ENCODE results near the gene PRKG1.

The PRKG1 gene

GRCh38 chr10:52346394-52347326, 1272.4 kb downstream of the PRKG1 start:
- no peak overlapping the region for H3K4me3 ChIP-seq (ENCODE audit: low read depth in 1 of 2, low read length in 2 of 2)
- ATAC-seq (ENCODE audit: insufficient read depth, low read depth) = no peak

GRCh38 chr10:52347327-52347667, 1273.0 kb downstream of the PRKG1 start:
- H4K20me1 ChIP-seq (ENCODE audit: insufficient read depth, low read length) = no peaks in the 10 kb centered on the region
- H3K27me3 ChIP-seq (ENCODE audit: insufficient read depth, low read length, poor library complexity) = no peaks in the 10 kb centered on the region
- no peak overlapping the region for H2AFZ ChIP-seq (ENCODE audit: low read depth, low read length)
- H3K36me3 ChIP-seq (ENCODE audit: insufficient read depth, low read length) = no peaks in the 10 kb centered on the region
- no peak for TF ChIP-seq EZH2 (IDR thresholded peaks at IDR 0.05; ENCODE audit: borderline replicate concordance, low read depth, low read length, severe bottlenecking)
- TF ChIP-seq CTCF (IDR thresholded peaks at IDR 0.05; ENCODE audit: borderline replicate concordance, extremely low read depth, low read length, poor library complexity, severe bottlenecking) = no peak
- H3K9me3 ChIP-seq (ENCODE audit: insufficient read depth, low read length, severe bottlenecking) = peaks cover 3% of the 10 kb centered on the region
- H3K4me1 ChIP-seq (ENCODE audit: insufficient read depth, low read length) = no peaks in the 10 kb centered on the region
- no peak overlapping the region for H3K9ac ChIP-seq (ENCODE audit: low read depth, low read length)
- no peak overlapping the region for H3K27ac ChIP-seq (ENCODE audit: low read length)
- no peak overlapping the region for H3K4me3 ChIP-seq (ENCODE audit: low read depth in 1 of 2, low read length in 2 of 2)
- H3K4me2 ChIP-seq (ENCODE audit: insufficient read depth, low read length) = no peak overlapping the region
- ATAC-seq (ENCODE audit: insufficient read depth, low read depth) (no peak), DNase-seq (no peak)
- no peaks in the 10 kb centered on the region for H3K79me2 ChIP-seq (ENCODE audit: insufficient read depth, low read length)

More at GRCh38 chr10:52346394-52347326, 1272.4 kb downstream of the PRKG1 start:
- Histone ChIP-seq H3K9me3 (ENCODE audit: insufficient read depth, low read length, severe bottlenecking) (peaks cover 3% of the 10 kb centered on the region), H4K20me1 (ENCODE audit: insufficient read depth, low read length) (no peaks in the 10 kb centered on the region), H3K27ac (ENCODE audit: low read length) (no peak overlapping the region), H3K4me2 (ENCODE audit: insufficient read depth, low read length) (no peak overlapping the region), H3K36me3 (ENCODE audit: insufficient read depth, low read length) (no peaks in the 10 kb centered on the region), H3K27me3 (ENCODE audit: insufficient read depth, low read length, poor library complexity) (no peaks in the 10 kb centered on the region), H2AFZ (ENCODE audit: low read depth, low read length) (no peak overlapping the region), H3K4me1 (ENCODE audit: insufficient read depth, low read length) (no peaks in the 10 kb centered on the region), H3K79me2 (ENCODE audit: insufficient read depth, low read length) (no peaks in the 10 kb centered on the region), H3K9ac (ENCODE audit: low read depth, low read length) (no peak overlapping the region)
- TF ChIP-seq CTCF (IDR thresholded peaks at IDR 0.05; ENCODE audit: borderline replicate concordance, extremely low read depth, low read length, poor library complexity, severe bottlenecking) = no peak
- no peak for TF ChIP-seq EZH2 (IDR thresholded peaks at IDR 0.05; ENCODE audit: borderline replicate concordance, low read depth, low read length, severe bottlenecking)
- DNase-seq = no peak
